ENCODE measurements around the gene LACRT. TPM values are rescaled to one million over a fixed set of nuclear protein-coding genes. Genes with fewer than 3 reads are reported as not detected.

The LACRT gene
- total RNA-seq, 1 donor, result not detected

- Histone ChIP-seq H3K4me1 (ENCODE audit: insufficient read depth, low read length) (no peaks in the 10 kb centered on the region), H3K9me3 (ENCODE audit: low read depth, low read length) (no peaks in the 10 kb centered on the region), H3K27me3 (ENCODE audit: insufficient read depth, low read length) (peaks cover 28% of the 10 kb centered on the region), H3K4me3 (ENCODE audit: low read length) (no peak overlapping the region)
Observed at GRCh38 chr12:54622463-54623183, 12.1 kb downstream of the LACRT start.

GRCh38 chr12:54616933-54617680 is 17.6 kb downstream of the LACRT start:
- Histone ChIP-seq H3K4me3 (ENCODE audit: low read length) (no peak overlapping the region), H3K9me3 (ENCODE audit: low read depth, low read length) (no peaks in the 10 kb centered on the region), H3K27me3 (ENCODE audit: insufficient read depth, low read length) (peaks cover 18% of the 10 kb centered on the region), H3K4me1 (ENCODE audit: insufficient read depth, low read length) (peaks cover 6% of the 10 kb centered on the region)

DNA sequence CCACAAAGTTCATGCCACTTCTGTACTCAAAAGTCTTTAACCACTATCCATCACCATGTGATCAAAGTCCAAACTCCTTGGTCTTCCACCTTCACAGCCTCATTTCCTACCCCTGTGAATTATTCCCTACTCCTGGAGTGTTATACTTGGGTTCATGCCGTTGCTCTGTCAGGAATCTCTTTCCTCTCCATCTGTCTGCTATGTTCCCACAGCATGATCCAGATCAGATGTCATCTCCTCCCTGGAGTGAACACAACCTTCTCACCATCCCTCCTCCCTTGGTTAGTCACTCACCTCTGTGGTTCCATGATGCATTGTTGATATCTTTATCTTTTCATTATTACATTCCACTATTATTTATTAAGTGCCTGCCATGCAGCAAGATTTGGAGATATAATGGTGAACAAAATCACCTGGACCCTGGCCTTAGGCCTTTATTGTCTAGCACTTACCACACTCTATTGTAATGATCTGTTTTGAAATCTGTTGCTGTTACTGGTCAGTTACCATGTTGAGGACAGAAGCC is 22.4 kb downstream of the LACRT start:
- no peaks in the 10 kb centered on the region for H3K9me3 ChIP-seq (ENCODE audit: low read depth, low read length)
- no peak overlapping the region for H3K4me3 ChIP-seq (ENCODE audit: low read length)
- peaks cover 6% of the 10 kb centered on the region for H3K4me1 ChIP-seq (ENCODE audit: insufficient read depth, low read length)
- H3K27me3 ChIP-seq (ENCODE audit: insufficient read depth, low read length), result peaks cover 10% of the 10 kb centered on the region

- H3K9me3 ChIP-seq (ENCODE audit: low read depth, low read length), result no peaks in the 10 kb centered on the region
- H3K4me1 ChIP-seq (ENCODE audit: insufficient read depth, low read length), result peaks cover 6% of the 10 kb centered on the region
- peaks cover 10% of the 10 kb centered on the region for H3K27me3 ChIP-seq (ENCODE audit: insufficient read depth, low read length)
- H3K4me3 ChIP-seq (ENCODE audit: low read length), result no peak overlapping the region
Observed at GRCh38 chr12:54611715-54612149, 23.0 kb downstream of the LACRT start.

DNA sequence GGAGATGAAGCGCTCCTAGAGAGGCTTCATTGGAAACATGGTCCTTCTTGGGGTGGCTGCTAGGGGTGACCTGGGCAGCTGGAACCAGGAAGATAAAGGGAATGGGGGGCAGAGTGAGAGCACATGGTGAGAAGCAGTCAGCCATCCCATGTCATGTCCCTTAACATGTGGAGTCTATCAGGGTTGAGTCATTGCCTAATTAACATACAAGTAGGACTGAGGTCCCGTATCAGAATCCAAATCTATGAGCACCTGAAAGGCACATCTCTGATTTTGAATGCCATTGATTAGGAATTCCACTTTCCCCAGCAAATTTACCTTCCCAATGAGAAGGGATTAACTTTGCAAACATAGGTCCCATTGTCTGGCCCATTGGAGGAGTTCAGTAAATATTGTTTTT is 25.9 kb downstream of the LACRT start:
- no peak overlapping the region for H3K4me3 ChIP-seq (ENCODE audit: low read length)
- no peaks in the 10 kb centered on the region for H3K4me1 ChIP-seq (ENCODE audit: insufficient read depth, low read length)
- no peaks in the 10 kb centered on the region for H3K27me3 ChIP-seq (ENCODE audit: insufficient read depth, low read length)
- no peaks in the 10 kb centered on the region for H3K9me3 ChIP-seq (ENCODE audit: low read depth, low read length)

DNA sequence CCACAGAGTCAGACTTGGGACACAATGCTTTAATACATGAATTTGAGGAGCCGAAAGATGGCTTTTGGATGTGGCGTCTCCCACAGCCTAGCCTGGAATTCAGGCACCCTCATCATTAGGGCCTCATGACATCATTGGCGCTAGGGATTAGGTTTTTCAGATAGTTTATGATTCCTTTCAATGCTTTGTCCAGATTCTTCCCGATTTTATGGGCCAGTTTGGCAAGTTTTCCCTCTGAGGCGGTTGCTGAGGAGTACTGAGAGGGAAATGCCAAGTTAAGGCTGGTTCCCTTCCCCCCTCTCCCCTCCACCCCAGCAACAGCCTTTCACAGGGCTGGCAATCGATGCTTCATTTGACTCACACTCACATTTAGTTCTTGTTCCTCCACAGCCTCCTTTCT is 26.5 kb downstream of the LACRT start:
- Histone ChIP-seq H3K4me3 (ENCODE audit: low read length) (no peak overlapping the region), H3K4me1 (ENCODE audit: insufficient read depth, low read length) (no peaks in the 10 kb centered on the region), H3K27me3 (ENCODE audit: insufficient read depth, low read length) (no peaks in the 10 kb centered on the region), H3K9me3 (ENCODE audit: low read depth, low read length) (no peaks in the 10 kb centered on the region)

GRCh38 chr12:54606556-54606955 is 28.1 kb downstream of the LACRT start:
- Histone ChIP-seq H3K9me3 (ENCODE audit: low read depth, low read length) (no peaks in the 10 kb centered on the region), H3K4me3 (ENCODE audit: low read length) (no peak overlapping the region), H3K27me3 (ENCODE audit: insufficient read depth, low read length) (no peaks in the 10 kb centered on the region), H3K4me1 (ENCODE audit: insufficient read depth, low read length) (no peaks in the 10 kb centered on the region)

DNA sequence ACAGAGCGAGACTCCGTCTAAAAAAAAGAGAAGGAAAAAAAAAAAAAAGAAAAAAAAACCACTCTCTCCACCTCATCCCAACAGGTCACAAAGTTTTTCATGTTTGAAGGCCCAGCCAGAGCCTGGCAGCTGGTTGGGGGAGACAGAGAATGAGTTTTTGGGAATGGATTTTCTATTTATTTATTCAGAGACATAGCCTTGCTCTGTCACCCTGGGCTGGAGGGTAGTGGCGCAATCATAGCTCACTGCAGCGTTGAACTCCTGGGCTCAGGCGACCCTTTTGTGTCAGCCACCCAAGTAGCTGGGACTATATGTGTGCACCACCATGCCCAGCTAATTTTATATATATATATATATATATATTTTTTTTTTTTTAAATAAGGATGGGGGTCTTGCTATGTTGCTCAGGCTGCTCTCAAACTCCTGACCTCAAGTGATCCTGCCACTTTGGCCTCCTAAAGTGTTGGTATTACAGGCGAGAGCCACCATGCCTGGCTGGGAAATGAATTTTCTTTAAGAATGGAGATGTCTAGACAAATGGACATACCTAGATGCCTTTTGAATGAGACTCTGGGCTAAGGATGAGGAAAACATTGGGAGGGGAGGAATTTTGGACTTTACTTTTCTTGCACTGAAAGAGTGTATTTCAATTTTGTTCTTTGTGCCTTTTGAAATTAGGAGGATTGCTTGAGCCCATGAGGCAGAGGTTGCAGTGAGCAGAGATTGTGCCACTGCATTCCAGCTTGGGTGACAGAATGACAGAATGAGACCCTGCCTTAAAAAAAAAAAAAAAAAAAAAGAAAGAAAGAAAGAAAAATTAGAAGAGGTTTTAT is 29.3 kb downstream of the LACRT start:
- H3K4me3 ChIP-seq (ENCODE audit: low read length), result no peak overlapping the region
- no peaks in the 10 kb centered on the region for H3K9me3 ChIP-seq (ENCODE audit: low read depth, low read length)
- no peaks in the 10 kb centered on the region for H3K27me3 ChIP-seq (ENCODE audit: insufficient read depth, low read length)
- no peaks in the 10 kb centered on the region for H3K4me1 ChIP-seq (ENCODE audit: insufficient read depth, low read length)

DNA sequence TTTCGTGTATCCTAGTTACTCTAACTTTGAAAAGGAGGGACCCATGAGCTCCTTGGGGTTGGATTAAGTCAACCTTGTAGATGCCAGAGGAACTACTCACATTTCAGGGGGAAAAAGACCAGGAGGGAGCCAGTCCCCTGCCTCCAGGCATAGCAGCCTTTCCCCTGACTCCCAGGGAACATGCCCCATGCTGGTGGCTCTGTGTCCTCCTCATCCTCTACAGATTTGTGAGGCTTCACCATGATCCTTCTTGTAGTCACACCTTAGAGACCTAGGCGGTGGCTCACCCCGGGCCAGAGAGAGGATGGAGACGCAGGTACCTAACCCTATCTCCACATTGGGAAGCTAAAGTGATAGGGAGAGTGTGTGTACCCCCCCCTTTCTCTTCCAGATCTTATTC is 30.3 kb downstream of the LACRT start:
- Histone ChIP-seq H3K4me1 (ENCODE audit: insufficient read depth, low read length) (no peaks in the 10 kb centered on the region), H3K9me3 (ENCODE audit: low read depth, low read length) (no peaks in the 10 kb centered on the region), H3K27me3 (ENCODE audit: insufficient read depth, low read length) (no peaks in the 10 kb centered on the region), H3K4me3 (ENCODE audit: low read length) (no peak overlapping the region)

DNA sequence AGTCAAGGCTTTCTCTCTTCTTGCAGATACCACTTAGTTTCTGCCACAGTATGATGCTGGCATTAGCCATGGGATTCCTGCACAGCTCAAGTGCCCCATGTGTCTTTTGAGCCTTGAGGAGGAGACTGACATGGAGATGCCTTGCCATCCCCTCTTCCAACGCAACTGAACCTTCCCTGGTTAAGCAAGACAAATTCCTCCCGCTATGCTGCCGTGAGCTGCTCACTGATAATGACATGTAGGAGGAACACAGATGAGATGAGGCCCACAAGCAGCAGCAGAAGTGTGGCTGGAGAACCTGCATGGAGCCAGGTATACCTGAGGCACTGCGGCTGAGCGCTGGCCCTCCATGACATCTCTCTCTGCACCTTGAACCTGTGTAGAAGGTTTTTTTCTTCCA is 30.8 kb downstream of the LACRT start:
- H3K4me1 ChIP-seq (ENCODE audit: insufficient read depth, low read length), result no peaks in the 10 kb centered on the region
- no peaks in the 10 kb centered on the region for H3K9me3 ChIP-seq (ENCODE audit: low read depth, low read length)
- H3K27me3 ChIP-seq (ENCODE audit: insufficient read depth, low read length), result no peaks in the 10 kb centered on the region

DNA sequence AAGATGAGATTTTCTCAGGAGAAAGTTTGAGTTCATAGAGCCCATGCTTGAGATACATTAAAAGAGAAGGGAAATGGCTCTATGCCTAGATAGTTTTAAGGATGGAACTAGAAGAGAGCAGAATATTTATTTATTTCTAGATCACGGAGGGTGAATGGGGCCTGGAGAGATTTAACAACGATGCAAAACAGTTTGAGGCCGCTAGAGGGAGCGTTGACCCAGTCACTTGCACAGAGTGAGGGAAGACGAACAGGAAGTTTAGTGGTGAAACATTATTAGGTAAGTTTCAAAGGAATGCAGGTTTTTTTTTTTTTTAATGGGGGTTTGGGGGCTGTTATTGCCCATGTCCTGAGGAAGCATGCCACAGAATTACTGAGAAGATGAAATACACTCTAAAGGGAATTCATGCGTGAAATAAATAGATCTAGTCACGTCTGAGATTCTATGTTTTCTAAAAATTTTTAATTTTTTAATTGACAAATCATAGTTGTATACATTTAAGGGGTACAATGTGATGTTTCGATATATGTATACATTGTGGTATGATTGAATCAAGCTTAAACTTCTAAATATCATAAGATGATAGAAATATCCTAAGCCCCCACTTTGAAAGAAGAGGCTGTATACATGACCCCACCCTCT is 31.4 kb downstream of the LACRT start:
- Histone ChIP-seq H3K27me3 (ENCODE audit: insufficient read depth, low read length) (no peaks in the 10 kb centered on the region), H3K4me3 (ENCODE audit: low read length) (no peak overlapping the region), H3K9me3 (ENCODE audit: low read depth, low read length) (no peaks in the 10 kb centered on the region), H3K4me1 (ENCODE audit: insufficient read depth, low read length) (no peaks in the 10 kb centered on the region)

More for the DNA sequence above, 30.8 kb downstream of the LACRT start:
- no peak overlapping the region for H3K4me3 ChIP-seq (ENCODE audit: low read length)

GRCh38 chr12:54602661-54603060 is 32.0 kb downstream of the LACRT start:
- Histone ChIP-seq H3K27me3 (ENCODE audit: insufficient read depth, low read length) (no peaks in the 10 kb centered on the region), H3K4me3 (ENCODE audit: low read length) (no peak overlapping the region), H3K4me1 (ENCODE audit: insufficient read depth, low read length) (no peaks in the 10 kb centered on the region), H3K9me3 (ENCODE audit: low read depth, low read length) (no peaks in the 10 kb centered on the region)

DNA sequence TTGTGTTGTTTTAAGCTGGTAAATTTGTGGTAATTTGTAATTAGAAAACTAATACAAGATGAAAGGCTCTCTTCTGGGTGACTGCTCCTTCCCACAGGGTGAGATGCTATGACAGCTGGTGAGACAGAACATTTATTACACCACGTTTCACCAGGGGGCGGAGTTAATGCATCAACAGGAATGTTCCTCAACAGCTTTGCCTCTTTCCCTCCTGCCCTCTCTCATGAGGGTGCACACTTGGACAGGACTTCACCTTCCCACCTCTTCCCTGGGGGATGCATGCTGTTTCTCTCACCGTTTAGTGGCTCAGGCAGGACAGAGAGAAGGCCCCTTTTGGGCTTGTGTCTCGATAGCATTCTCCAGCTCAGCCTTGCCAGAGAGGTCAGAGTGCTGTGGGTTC is 32.9 kb downstream of the LACRT start:
- no peaks in the 10 kb centered on the region for H3K9me3 ChIP-seq (ENCODE audit: low read depth, low read length)
- H3K4me3 ChIP-seq (ENCODE audit: low read length), result no peak overlapping the region
- H3K4me1 ChIP-seq (ENCODE audit: insufficient read depth, low read length), result no peaks in the 10 kb centered on the region
- no peaks in the 10 kb centered on the region for H3K27me3 ChIP-seq (ENCODE audit: insufficient read depth, low read length)

DNA sequence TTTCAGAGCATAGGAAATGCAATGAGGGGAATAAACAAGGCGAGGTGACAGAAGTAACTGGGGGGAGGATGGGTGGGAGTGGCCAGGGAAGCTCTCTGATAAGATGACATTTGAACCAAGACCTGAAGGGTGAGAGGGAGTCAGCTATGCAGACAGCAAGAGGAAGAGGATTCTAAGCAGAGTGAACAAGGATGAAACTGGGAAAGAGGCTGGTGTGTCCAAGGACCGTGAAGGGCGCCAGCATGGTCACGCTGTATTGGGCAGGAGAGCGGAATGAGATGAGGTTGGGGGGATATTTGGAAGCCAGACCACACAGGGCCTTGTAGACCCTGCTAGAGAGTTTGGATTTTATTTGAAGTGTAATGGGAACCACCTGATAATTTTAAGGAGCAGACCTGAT is 35.7 kb downstream of the LACRT start:
- no peaks in the 10 kb centered on the region for H3K9me3 ChIP-seq (ENCODE audit: low read depth, low read length)
- no peaks in the 10 kb centered on the region for H3K4me1 ChIP-seq (ENCODE audit: insufficient read depth, low read length)
- H3K27me3 ChIP-seq (ENCODE audit: insufficient read depth, low read length), result no peaks in the 10 kb centered on the region
- H3K4me3 ChIP-seq (ENCODE audit: low read length), result no peak overlapping the region

All from mononuclear cell (primary cell).